ENCODE data around the gene FAM149B1. TPM values are rescaled to one million over a fixed set of nuclear protein-coding genes. Genes with fewer than 3 reads are reported as not detected.

The FAM149B1 gene
- total and polyA plus RNA-seq, 10 of the 15 experiments (the other 5 are each of a cell fraction or from before 2014, with no cell fraction given), result 6.6 to 20.9 (median 11.2) TPM

- in situ Hi-C loops (cut with MboI), result no loop called here
- intact Hi-C loops (cut with micrococcal nuclease; ENCODE audit: unreplicated experiment), result loop anchor here (5.0 kb wide), 1 partner anchor 245 kb away; the partner anchor contains the start of gene PPP3CB
- SMC1A ChIA-PET (ENCODE audit: uncharacterized antibody, unreplicated experiment), result interaction anchor here (1.2 kb wide), 1 partner anchor 392 kb away, joined by 3 read pairs; no protein-coding TSS in a partner anchor
Observed at GRCh38 chr10:73251683-73252444, 83.9 kb downstream of the FAM149B1 start.

More at GRCh38 chr10:73251683-73252444, 83.9 kb downstream of the FAM149B1 start:
- Histone ChIP-seq H3K27me3 (replicated peaks in 1 of 2; ENCODE audit: control insufficient read depth in 2 of 2, insufficient read depth in 2 of 2, low read length in 1 of 2) (no peaks in the 10 kb centered on the region), H3K4me1 (ENCODE audit: control insufficient read depth, insufficient read depth, low read length) (peaks cover 13% of the 10 kb centered on the region), H3K4me2 (ENCODE audit: control insufficient read depth, insufficient read depth) (peak overlapping the region; percentile 95), H3K36me3 (ENCODE audit: control insufficient read depth in 2 of 2, insufficient read depth in 2 of 2, low read length in 1 of 2) (peaks cover 0 to 10% of the 10 kb centered on the region in 2 experiments; a peak in 2 of 4 replicates), H3K9me3 (replicated peaks; ENCODE audit: control insufficient read depth, insufficient read depth, low read length) (no peaks in the 10 kb centered on the region), H4K20me1 (ENCODE audit: control insufficient read depth, insufficient read depth) (no peaks in the 10 kb centered on the region), H3K27ac (ENCODE audit: control insufficient read depth, insufficient read depth) (peak overlapping the region; percentile 97), H3K9ac (ENCODE audit: control insufficient read depth, insufficient read depth, low read length) (peak overlapping the region; percentile 100), H2AFZ (ENCODE audit: control insufficient read depth, low read depth, low read length) (peak overlapping the region; percentile 99), H3K4me3 (peak overlapping the region; percentile 93), H3K79me2 (ENCODE audit: control insufficient read depth, insufficient read depth, low read length) (peaks cover 56% of the 10 kb centered on the region)
- POLR2A ChIA-PET, result interaction anchor here (0.6 to 1.5 kb wide), 7 partner anchors 9 to 559 kb away, joined by 3 to 7 read pairs (median 3); partner anchors contain the start of gene CFAP70
- 5% methylated on average over 23 of the region's 23 CpGs for WGBS (ENCODE audit: insufficient coverage, insufficient replicate concordance, low lambda C conversion rate, missing lambda C conversion rate)
- RAD21 ChIA-PET (ENCODE audit: unreplicated experiment), result interaction anchor here (1.6 kb wide), 1 partner anchor 83 kb away, joined by 4 read pairs; no protein-coding TSS in a partner anchor
- BruUV-seq (replicated peaks), result TSS peak; percentile 88
- ATAC-seq (peak; percentile 70), DNase-seq (ENCODE audit: low read depth, low spot score) (no peak), FAIRE-seq (peak; percentile 78)
- TF ChIP-seq GATAD2B (conservative IDR thresholded peaks at IDR 0.05; ENCODE audit: low read depth), result no peak
- TF ChIP-seq JUNB (IDR thresholded peaks at IDR 0.05), result no peak
- no peak for TF ChIP-seq SREBF2 (IDR thresholded peaks at IDR 0.05; ENCODE audit: low read length)
- no peak for TF ChIP-seq EGR1 (IDR thresholded peaks at IDR 0.05; ENCODE audit: borderline replicate concordance in 1 of 2, low read depth in 2 of 2, low read length in 2 of 2)
- no peak for TF ChIP-seq EP300 (IDR thresholded peaks at IDR 0.05; ENCODE audit: borderline replicate concordance in 1 of 2, control insufficient read depth in 1 of 2, low read depth in 2 of 2, low read length in 2 of 2)
- no peak for TF ChIP-seq ZBED1 (IDR thresholded peaks at IDR 0.05; ENCODE audit: borderline replicate concordance)
- TF ChIP-seq PML (IDR thresholded peaks at IDR 0.05; ENCODE audit: low read length), result no peak
- no peak for TF ChIP-seq SREBF1 (IDR thresholded peaks at IDR 0.05; ENCODE audit: low read length)
- 0 out of 2 replicates have a peak, but pooled peaks have one; percentile 11 for TF ChIP-seq NFYB (IDR thresholded peaks at IDR 0.05; ENCODE audit: insufficient read depth, low read depth, low read length)
- no peak for TF ChIP-seq MAX (IDR thresholded peaks at IDR 0.05; ENCODE audit: low read depth, low read length)
- TF ChIP-seq SUPT20H (IDR thresholded peaks at IDR 0.05; ENCODE audit: borderline replicate concordance, control insufficient read depth, low read depth, low read length), result no peak
- no peak for TF ChIP-seq BHLHE40 (IDR thresholded peaks at IDR 0.05; ENCODE audit: borderline replicate concordance in 1 of 2, low read depth in 2 of 2, low read length in 1 of 2)
- 0 out of 2 replicates have a peak, but pooled peaks have one; percentile 33 for TF ChIP-seq MTA3 (IDR thresholded peaks at IDR 0.05; ENCODE audit: borderline replicate concordance, low read length)
- TF ChIP-seq CREB1 (IDR thresholded peaks at IDR 0.05; ENCODE audit: low read depth), result no peak
- no peak for TF ChIP-seq PKNOX1 (IDR thresholded peaks at IDR 0.05)
- TF ChIP-seq RFX5 (IDR thresholded peaks at IDR 0.05; ENCODE audit: low read depth, low read length), result no peak
- no peak for TF ChIP-seq IKZF1 (conservative IDR thresholded peaks at IDR 0.05)
- CTCF ChIA-PET, result interaction anchor here (1.6 to 4.7 kb wide), 2 partner anchors 12 to 159 kb away, joined by 4 to 14 read pairs; no protein-coding TSS in a partner anchor
